GM13977 (cell line): Measurements from ENCODE around the gene SPON1.

Experiments used
- DNase-seq: peaks from one replicate; pipeline ENCODE4 v3.0.0; 2012; ENCODE audit warnings: low spot score
- CTCF ChIP-seq: IDR thresholded peaks from 2 replicates; pipeline ENCODE4 v1.5.1; 2012; ENCODE audit warnings: mild to moderate bottlenecking, control low read depth; ENCODE audit not compliant: insufficient read depth; ENCODE audit errors: extremely low read depth, missing control alignments
- in situ Hi-C: fragments of 300-500 bp; cut with MboI; formaldehyde crosslinking; loops from one replicate; pipeline ENCODE4 v1.12.0; 2022; ENCODE audit warnings: low sequenced_read_pairs, low pct_unique_long_range_greater_than_20kb, mixed read lengths, inconsistent platforms; ENCODE audit not compliant: unreplicated experiment

SPON1 gene

GRCh38 chr11:14261066-14261465 lies 298.5 kb downstream of the SPON1 start:
- no peak for DNase-seq
- in situ Hi-C loops = loop anchor here (25.0 kb wide), 1 partner anchor 499 kb away; no protein-coding TSS in a partner anchor
- no peak for TF ChIP-seq CTCF

GRCh38 chr11:14262271-14262846 lies 299.8 kb downstream of the SPON1 start:
- TF ChIP-seq CTCF = no peak
- no peak for DNase-seq
- in situ Hi-C loops = loop anchor here (25.0 kb wide), 1 partner anchor 500 kb away; no protein-coding TSS in a partner anchor

- no peak for DNase-seq
- in situ Hi-C loops = loop anchor here (25.0 kb wide), 1 partner anchor 503 kb away; no protein-coding TSS in a partner anchor
- TF ChIP-seq CTCF = no peak
These were observed 302.4 kb downstream of the SPON1 start for GRCh38 chr11:14264966-14265365.

- in situ Hi-C loops = loop anchor here (25.0 kb wide), 1 partner anchor 504 kb away; no protein-coding TSS in a partner anchor
- DNase-seq = no peak
- no peak for TF ChIP-seq CTCF
These were observed 304.1 kb downstream of the SPON1 start for GRCh38 chr11:14266622-14267021.

- TF ChIP-seq CTCF = no peak
- DNase-seq = no peak
- in situ Hi-C loops = loop anchor here (25.0 kb wide), 1 partner anchor 506 kb away; no protein-coding TSS in a partner anchor
These were observed 305.5 kb downstream of the SPON1 start for GRCh38 chr11:14267861-14268635.

- no peak for DNase-seq
- in situ Hi-C loops = loop anchor here (25.0 kb wide), 1 partner anchor 508 kb away; no protein-coding TSS in a partner anchor
- no peak for TF ChIP-seq CTCF
These were observed 307.4 kb downstream of the SPON1 start for GRCh38 chr11:14269692-14270573.
